ENCODE data around the gene LRMDA. TPM values are rescaled to one million over a fixed set of nuclear protein-coding genes. Genes with fewer than 3 reads are reported as not detected.

LRMDA gene
- total and polyA plus RNA-seq, 2 of the 4 experiments (the other 2 are of a cell fraction), result 0.07 TPM; not detected in 1

GRCh38 chr10:76026905-76027304, 595.5 kb downstream of the LRMDA start:
- Histone ChIP-seq H2BK5ac (ENCODE audit: low read depth, low read length, poor library complexity, severe bottlenecking) (no peak overlapping the region), H3K9ac (ENCODE audit: low read depth, low read length) (no peak overlapping the region), H2AK5ac (ENCODE audit: low read depth, low read length) (no peak overlapping the region), H4K91ac (ENCODE audit: insufficient read depth, low read depth, low read length) (no peak overlapping the region), H2BK120ac (ENCODE audit: low read depth, low read length) (no peak overlapping the region), H3K9me1 (ENCODE audit: insufficient read depth, low read length) (no peaks in the 10 kb centered on the region), H3K14ac (replicated peaks; ENCODE audit: low read depth, low read length) (no peak overlapping the region), H3K36me3 (ENCODE audit: control insufficient read depth, insufficient read depth, low read length) (no peaks in the 10 kb centered on the region), H3K27ac (ENCODE audit: insufficient read depth, low read length) (no peak overlapping the region), H2BK15ac (ENCODE audit: low read depth, low read length) (no peak overlapping the region), H3K79me1 (ENCODE audit: low read depth in 1 of 2, low read length in 2 of 2) (no peaks in the 10 kb centered on the region), H4K5ac (ENCODE audit: low read depth, low read length) (no peak overlapping the region), H3K4me3 (ENCODE audit: insufficient read depth, low read depth, low read length) (no peak overlapping the region), H3K9me3 (ENCODE audit: control insufficient read depth, insufficient read depth, low read length) (no peaks in the 10 kb centered on the region), H3K27me3 (ENCODE audit: control insufficient read depth, insufficient read depth, low read length) (peaks cover 6% of the 10 kb centered on the region; the same call in 1 of the 2 replicates), H3K4ac (ENCODE audit: low read depth, low read length) (no peak overlapping the region), H2BK20ac (ENCODE audit: low read depth, low read length) (no peak overlapping the region), H3K18ac (ENCODE audit: low read depth, low read length) (no peak overlapping the region), H3K56ac (ENCODE audit: extremely low read depth, insufficient read depth, low read length) (no peak overlapping the region), H4K8ac (ENCODE audit: low read depth in 2 of 2, low read length in 2 of 2) (no peak overlapping the region), H3K4me2 (ENCODE audit: low read depth, low read length) (no peak overlapping the region), H2AFZ (replicated peaks; ENCODE audit: low read length, poor library complexity) (no peak overlapping the region), H2AK9ac (replicated peaks; ENCODE audit: low read depth, low read length, poor library complexity) (no peak overlapping the region), H4K20me1 (ENCODE audit: insufficient read depth, low read length) (no peaks in the 10 kb centered on the region), H3K4me1 (ENCODE audit: control insufficient read depth, insufficient read depth, low read length) (no peaks in the 10 kb centered on the region), H3K23ac (ENCODE audit: low read depth, low read length) (no peak overlapping the region)
- dilution Hi-C loops (cut with HindIII; ENCODE audit: low sequenced_read_pairs, unreplicated experiment) (no loop called here), in situ Hi-C loops (cut with MboI; ENCODE audit: low sequenced_read_pairs) (loop anchor here (25.0 kb wide), 1 partner anchor 615 kb away; the partner anchor contains the start of gene ZNF503), intact Hi-C loops (cut with micrococcal nuclease) (no loop called here)
- CTCF ChIA-PET, result interaction anchor here (1.2 kb wide), 2 partner anchors 10 to 11 kb away, joined by 3 to 5 read pairs; no protein-coding TSS in a partner anchor
- no TSS peak for BruUV-seq (replicated peaks)
- POLR2A ChIA-PET (ENCODE audit: unreplicated experiment), result no interaction called here
- WGBS, 2 experiments (ENCODE audit: extremely low coverage in 2 of 2, insufficient read length in 1 of 2), result no CpG with 5 or more reads among the region's 1 CpG
- no peak for TF ChIP-seq MAFK (IDR thresholded peaks at IDR 0.05; ENCODE audit: low read depth, low read length)
- TF ChIP-seq CEBPB (IDR thresholded peaks at IDR 0.05; ENCODE audit: low read depth, low read length), result no peak
- DNase-seq, result no peak
- no peak for ATAC-seq (ENCODE audit: low read depth)

Data from IMR-90 (cell line).